Muscle of back (tissue), 13 donors: ENCODE results near the gene ZNF341. TPM values are rescaled to one million over a fixed set of nuclear protein-coding genes. Genes with fewer than 3 reads are reported as not detected.
A peak's percentile ranks its signal among the peaks of the same experiment; 100 is the strongest.
"Not testable (repeated sequence)": the region's sequence is repeated elsewhere in the genome, so short reads cannot be mapped to it uniquely, and the experiment has no call there.

ENCODE experiments used
- DNase-seq, 3 donors: peaks; one replicate each; pipeline versions ENCODE4 v3.0.0 to v3.0.0-alpha.2; 2013
- long read RNA-seq, 9 donors: transcript quantifications; one replicate each; lab custom pipeline, GENCODE V29; 2026
- polyA plus RNA-seq, 10 donors: library from polyadenylated mRNA; unstranded; fragments of 120-200 nt; gene quantifications; one replicate each; pipeline ENCODE4 v1.2.1, GENCODE V29; 2013; ENCODE audit not compliant: insufficient read length in 10 of 10

The ZNF341 gene
- 1 to 10 TPM; 2.2 to 3.6 (median 2.7) TPM for polyA plus RNA-seq
- long read RNA-seq, donor 1: 0 reads
- long read RNA-seq, donor 2: 0 reads
- long read RNA-seq, donor 3: 0 reads
- long read RNA-seq, donor 4, partial matches to known transcripts: 0 of 1 reads
- long read RNA-seq, donor 4, other reads (novel, unspliced or antisense): 0 of 1 reads
- long read RNA-seq, donor 5: 0 reads
- long read RNA-seq, donor 6: 0 reads
- long read RNA-seq, donor 7: 0 reads
- long read RNA-seq, donor 8: 0 reads
- long read RNA-seq, donor 9: 0 reads

- peak in 2 of 3 donors; percentile 90 to 94 for DNase-seq
These were observed at the start of gene ZNF341 for GRCh38 chr20:33731693-33732165. Gene ZNF341 (plus strand): TSS chr20:33731996. CDS start chr20:33732022, 26 bp downstream.

GRCh38 chr20:33684533-33685327, 47.1 kb upstream of the ZNF341 start:
- no peak for DNase-seq

GRCh38 chr20:33685328-33686099, 46.3 kb upstream of the ZNF341 start:
- DNase-seq: peak in 1 of 3 donors; percentile 83

GRCh38 chr20:33686100-33686983, 45.5 kb upstream of the ZNF341 start, which contains the start of gene E2F1:
Gene E2F1 (minus strand): TSS chr20:33686385. CDS start chr20:33686264, 121 bp downstream.
- peak; percentile 95 to 98 (median 95) for DNase-seq

GRCh38 chr20:33686984-33687366, 44.8 kb upstream of the ZNF341 start:
- no peak for DNase-seq

GRCh38 chr20:33687370-33687915, 44.4 kb upstream of the ZNF341 start:
- DNase-seq: no peak

- DNase-seq: no peak
These were observed 43.5 kb upstream of the ZNF341 start for GRCh38 chr20:33687993-33688937.

- DNase-seq: no peak
These were observed 42.8 kb upstream of the ZNF341 start for GRCh38 chr20:33688938-33689424.

GRCh38 chr20:33689493-33689892, 42.3 kb upstream of the ZNF341 start:
- no peak for DNase-seq

- DNase-seq: no peak
These were observed 41.8 kb upstream of the ZNF341 start for GRCh38 chr20:33689973-33690372.

- no peak for DNase-seq
These were observed 38.5 kb upstream of the ZNF341 start for GRCh38 chr20:33693289-33693688.

GRCh38 chr20:33693741-33694638, 37.8 kb upstream of the ZNF341 start:
- DNase-seq: peak in 2 of 3 donors; percentile 77 to 84

GRCh38 chr20:33694639-33695012, 37.2 kb upstream of the ZNF341 start:
- DNase-seq: no peak

GRCh38 chr20:33696448-33696847, 35.3 kb upstream of the ZNF341 start:
- DNase-seq: no peak

- DNase-seq: peak; percentile 71 to 84 (median 73)
These were observed 34.7 kb upstream of the ZNF341 start for GRCh38 chr20:33697129-33697528.

GRCh38 chr20:33698966-33699365, 32.8 kb upstream of the ZNF341 start:
- DNase-seq: not testable (repeated sequence)

- DNase-seq: not testable (repeated sequence)
These were observed 30.9 kb upstream of the ZNF341 start for GRCh38 chr20:33700696-33701441.
